Upper lobe of right lung (tissue), 1 donor: Measurements from ENCODE around the gene SPOCK1. TPM values are rescaled to one million over a fixed set of nuclear protein-coding genes. Genes with fewer than 3 reads are reported as not detected.

Experiments used
- ATAC-seq: fragments of 200-7000 bp; cut with Tn5 transposase; one replicate; pipeline ENCODE4 v1.9.1; 2020; ENCODE audit warnings: mild to moderate bottlenecking, moderate library complexity
- DNase-seq: peaks from one replicate; pipeline ENCODE4 v3.0.0-alpha.2; 2020
- H3K27ac ChIP-seq: fragments of 200-600 bp; one replicate; pipeline ENCODE4 v1.8.0; 2022
- H3K27me3 ChIP-seq: fragments of 200-600 bp; one replicate; pipeline ENCODE4 v1.8.0; 2022; ENCODE audit warnings: mild to moderate bottlenecking
- H3K36me3 ChIP-seq: fragments of 200-600 bp; one replicate; pipeline ENCODE4 v1.8.0; 2022
- H3K4me1 ChIP-seq: fragments of 200-600 bp; one replicate; pipeline ENCODE4 v1.8.0; 2022
- H3K4me3 ChIP-seq: fragments of 200-600 bp; one replicate; pipeline ENCODE4 v1.8.0; 2022; ENCODE audit warnings: mild to moderate bottlenecking
- H3K9me3 ChIP-seq: fragments of 200-600 bp; one replicate; pipeline ENCODE4 v1.8.0; 2022
- intact Hi-C: fragments of 100-400 bp; cut with DNase I; formaldehyde crosslinking; loops from one replicate; pipeline ENCODE4 v1.11.0; 2022
- total RNA-seq: library from RNA; stranded (reverse); fragmentation: NEBNext Ultra II Directional; extraction: Animal tissue kit (Norgen Biotek cat#: 25700); gene quantifications from one replicate; pipeline ENCODE4 v1.2.1, GENCODE V29; 2021
- TF ChIP-seq, protein P1 (sequence below): fragments of 200-600 bp; IDR thresholded peaks from one replicate; pipeline ENCODE4 v1.8.0; 2022; ENCODE audit warnings: antibody characterized with exemption
- donor health status: DM: no; HTN: yes; CAD: no; lungs with severe emphysema.

SPOCK1 gene
- total RNA-seq, 1 donor from 2014 or later: 4.0 TPM

DNA sequence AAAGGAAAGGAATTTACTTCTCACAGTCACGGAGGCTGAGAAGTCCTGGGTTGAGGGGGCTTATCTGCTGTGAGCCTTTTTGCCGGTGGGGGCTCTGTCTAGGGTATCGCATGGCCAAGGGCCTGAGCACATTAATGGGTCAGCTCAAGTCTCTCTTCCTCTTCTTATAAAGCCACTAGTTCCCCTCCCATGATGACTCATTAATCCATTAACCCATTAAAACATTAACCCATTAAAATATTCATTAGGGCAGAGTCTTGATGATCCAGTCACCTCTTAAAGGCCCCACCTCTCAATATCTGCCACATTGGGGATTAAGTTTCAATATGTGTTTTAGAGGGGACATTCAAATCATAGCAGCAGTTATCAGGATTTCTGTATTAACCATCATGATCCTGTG lies 406.3 kb downstream of the SPOCK1 start:
- H3K36me3 ChIP-seq: no peaks in the 10 kb centered on the region
- no peak overlapping the region for H3K27ac ChIP-seq
- H3K27me3 ChIP-seq: no peaks in the 10 kb centered on the region
- no peaks in the 10 kb centered on the region for H3K4me1 ChIP-seq
- no peak overlapping the region for H3K4me3 ChIP-seq
- TF ChIP-seq, protein P1, sequence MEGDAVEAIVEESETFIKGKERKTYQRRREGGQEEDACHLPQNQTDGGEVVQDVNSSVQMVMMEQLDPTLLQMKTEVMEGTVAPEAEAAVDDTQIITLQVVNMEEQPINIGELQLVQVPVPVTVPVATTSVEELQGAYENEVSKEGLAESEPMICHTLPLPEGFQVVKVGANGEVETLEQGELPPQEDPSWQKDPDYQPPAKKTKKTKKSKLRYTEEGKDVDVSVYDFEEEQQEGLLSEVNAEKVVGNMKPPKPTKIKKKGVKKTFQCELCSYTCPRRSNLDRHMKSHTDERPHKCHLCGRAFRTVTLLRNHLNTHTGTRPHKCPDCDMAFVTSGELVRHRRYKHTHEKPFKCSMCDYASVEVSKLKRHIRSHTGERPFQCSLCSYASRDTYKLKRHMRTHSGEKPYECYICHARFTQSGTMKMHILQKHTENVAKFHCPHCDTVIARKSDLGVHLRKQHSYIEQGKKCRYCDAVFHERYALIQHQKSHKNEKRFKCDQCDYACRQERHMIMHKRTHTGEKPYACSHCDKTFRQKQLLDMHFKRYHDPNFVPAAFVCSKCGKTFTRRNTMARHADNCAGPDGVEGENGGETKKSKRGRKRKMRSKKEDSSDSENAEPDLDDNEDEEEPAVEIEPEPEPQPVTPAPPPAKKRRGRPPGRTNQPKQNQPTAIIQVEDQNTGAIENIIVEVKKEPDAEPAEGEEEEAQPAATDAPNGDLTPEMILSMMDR: no peak
- no peak for DNase-seq
- ATAC-seq: no peak
- H3K9me3 ChIP-seq: no peaks in the 10 kb centered on the region
- intact Hi-C loops: no loop called here

DNA sequence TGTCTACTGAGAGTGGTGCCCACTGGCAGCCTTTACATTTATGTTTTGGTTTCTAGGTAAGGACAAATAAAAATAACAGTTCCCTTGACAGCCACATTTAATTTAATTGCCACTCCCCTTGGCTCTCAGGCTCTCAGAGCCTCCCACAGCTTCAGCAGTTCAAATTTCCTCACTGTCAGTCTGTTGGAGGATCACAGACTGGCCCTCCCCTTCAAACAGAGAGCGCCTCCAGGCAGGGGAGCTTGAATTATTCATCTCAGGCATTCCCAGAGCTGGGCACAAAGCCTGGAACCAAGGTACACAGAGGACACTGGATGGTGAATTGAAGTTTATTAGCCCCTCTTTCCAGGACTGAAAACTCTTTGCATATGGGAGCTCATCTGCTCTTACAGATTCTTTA lies 407.7 kb downstream of the SPOCK1 start:
- ATAC-seq (no peak), DNase-seq (no peak)
- TF ChIP-seq, protein P1: no peak
- no peaks in the 10 kb centered on the region for H3K4me1 ChIP-seq
- no peak overlapping the region for H3K4me3 ChIP-seq
- H3K27ac ChIP-seq: no peak overlapping the region
- H3K36me3 ChIP-seq: no peaks in the 10 kb centered on the region
- no peaks in the 10 kb centered on the region for H3K27me3 ChIP-seq
- H3K9me3 ChIP-seq: no peaks in the 10 kb centered on the region
- intact Hi-C loops: no loop called here

DNA sequence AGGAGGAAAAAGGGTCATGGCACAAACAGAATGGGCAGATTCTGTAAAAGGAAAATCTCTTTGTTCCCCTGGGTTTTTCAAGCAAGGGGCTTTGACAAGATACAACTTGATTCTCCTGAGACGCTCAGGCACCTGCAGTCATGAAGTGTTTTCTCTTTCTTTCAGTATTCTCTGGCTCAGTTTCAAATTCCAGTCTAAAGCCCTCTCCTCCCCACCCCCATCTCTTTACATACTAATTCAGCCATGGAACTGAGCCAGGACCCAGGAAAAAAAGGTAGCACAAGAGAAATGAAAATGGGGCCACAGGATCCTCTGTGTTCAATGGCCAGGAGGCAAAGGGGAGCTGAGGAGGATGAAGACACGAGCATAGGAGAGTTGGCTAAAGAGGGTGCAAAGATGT lies 408.4 kb downstream of the SPOCK1 start:
- ATAC-seq: no peak
- no peaks in the 10 kb centered on the region for H3K27me3 ChIP-seq
- no peaks in the 10 kb centered on the region for H3K9me3 ChIP-seq
- no peaks in the 10 kb centered on the region for H3K4me1 ChIP-seq
- H3K27ac ChIP-seq: no peak overlapping the region
- no peaks in the 10 kb centered on the region for H3K36me3 ChIP-seq
- TF ChIP-seq, protein P1: no peak
- H3K4me3 ChIP-seq: no peak overlapping the region
- DNase-seq: no peak
- intact Hi-C loops: no loop called here

DNA sequence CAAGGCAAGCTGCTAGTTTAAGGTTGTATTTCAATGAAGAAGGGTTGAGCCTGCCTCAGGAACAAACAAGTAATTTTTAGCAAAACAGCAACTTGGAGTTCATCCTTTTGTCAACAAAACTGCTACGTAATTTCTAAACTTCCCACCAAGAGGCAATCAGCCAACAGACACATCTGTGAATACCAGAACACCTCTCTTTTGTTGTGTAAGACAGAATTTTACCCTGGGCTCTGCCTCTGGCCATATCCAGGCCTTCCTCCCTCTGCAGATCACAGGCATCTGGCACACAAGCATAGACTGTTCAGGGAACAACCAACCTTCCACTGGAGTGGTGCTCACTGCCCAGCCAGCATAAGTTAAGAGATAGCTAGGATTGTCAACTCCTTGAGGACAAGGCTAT lies 409.0 kb downstream of the SPOCK1 start:
- intact Hi-C loops: no loop called here
- TF ChIP-seq, protein P1: no peak
- no peak for ATAC-seq

DNA sequence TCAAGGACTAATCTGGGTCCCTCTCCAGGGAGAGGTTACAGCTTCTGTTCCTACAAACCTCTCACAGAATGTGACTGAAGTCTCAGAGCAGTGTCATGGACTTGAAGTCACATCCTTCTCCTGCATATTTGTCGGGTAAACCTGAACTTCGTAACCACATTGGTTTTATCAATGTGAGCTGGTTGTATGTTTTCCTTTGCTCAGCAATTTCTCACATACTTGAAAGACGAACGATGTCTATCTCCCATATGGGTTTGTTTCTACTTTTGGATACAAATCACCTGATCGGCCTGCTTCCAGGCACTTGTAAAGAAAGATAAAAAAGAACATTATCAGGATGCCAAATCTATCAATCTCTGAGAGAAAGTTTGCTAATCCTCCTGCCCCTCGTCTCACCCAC lies 411.0 kb downstream of the SPOCK1 start:
- no peaks in the 10 kb centered on the region for H3K27me3 ChIP-seq
- H3K9me3 ChIP-seq: no peaks in the 10 kb centered on the region
- TF ChIP-seq, protein P1: no peak
- intact Hi-C loops: no loop called here
- H3K4me1 ChIP-seq: no peaks in the 10 kb centered on the region
- ATAC-seq: no peak
- no peak overlapping the region for H3K4me3 ChIP-seq
- H3K27ac ChIP-seq: no peak overlapping the region
- no peak for DNase-seq
- H3K36me3 ChIP-seq: no peaks in the 10 kb centered on the region

More for the DNA sequence above, 409.0 kb downstream of the SPOCK1 start:
- Histone ChIP-seq H3K36me3 (no peaks in the 10 kb centered on the region), H3K27ac (no peak overlapping the region), H3K4me3 (no peak overlapping the region), H3K27me3 (no peaks in the 10 kb centered on the region), H3K9me3 (no peaks in the 10 kb centered on the region), H3K4me1 (no peaks in the 10 kb centered on the region)
- DNase-seq: no peak

DNA sequence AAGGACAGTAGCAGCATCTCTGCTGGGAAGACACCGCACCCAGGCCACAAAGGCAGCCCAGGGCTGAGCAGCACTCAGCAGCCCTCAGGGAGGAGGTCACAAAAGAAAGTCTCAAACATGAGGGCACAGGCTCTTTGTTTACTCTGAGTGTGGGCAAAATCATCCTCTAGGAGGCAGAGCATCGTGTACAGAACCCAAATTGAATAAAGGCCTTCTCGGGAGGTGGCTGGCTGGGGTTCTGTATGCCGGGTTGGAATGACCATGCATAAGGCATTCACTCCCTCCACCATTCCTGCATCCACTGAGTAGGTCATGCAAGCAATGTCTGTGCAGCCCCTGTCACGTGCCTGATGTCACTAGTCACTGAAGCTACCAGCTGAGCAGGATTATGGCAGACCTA lies 412.8 kb downstream of the SPOCK1 start:
- Histone ChIP-seq H3K36me3 (no peaks in the 10 kb centered on the region), H3K27me3 (no peaks in the 10 kb centered on the region), H3K9me3 (no peaks in the 10 kb centered on the region), H3K27ac (no peak overlapping the region), H3K4me3 (no peak overlapping the region), H3K4me1 (no peaks in the 10 kb centered on the region)
- no peak for DNase-seq
- TF ChIP-seq, protein P1: no peak
- no peak for ATAC-seq
- intact Hi-C loops: no loop called here
